GM23248 (cell line): Measurements from ENCODE around the gene MYL7.

ENCODE experiments used
- EZH2 ChIP-seq: fragments of 200-600 bp; sonication (generic); IDR thresholded peaks from 2 replicates; pipeline ENCODE4 v1.6.1; 2018; ENCODE audit warnings: antibody characterized with exemption, mild to moderate bottlenecking; ENCODE audit not compliant: insufficient read depth, poor library complexity, severe bottlenecking
- EZH2phosphoT487 ChIP-seq: fragments of 200-600 bp; sonication (generic); IDR thresholded peaks from 2 replicates; pipeline ENCODE4 v1.6.1; 2018; ENCODE audit warnings: antibody characterized with exemption, moderate library complexity, mild to moderate bottlenecking, low read depth; ENCODE audit not compliant: insufficient read depth

DNA sequence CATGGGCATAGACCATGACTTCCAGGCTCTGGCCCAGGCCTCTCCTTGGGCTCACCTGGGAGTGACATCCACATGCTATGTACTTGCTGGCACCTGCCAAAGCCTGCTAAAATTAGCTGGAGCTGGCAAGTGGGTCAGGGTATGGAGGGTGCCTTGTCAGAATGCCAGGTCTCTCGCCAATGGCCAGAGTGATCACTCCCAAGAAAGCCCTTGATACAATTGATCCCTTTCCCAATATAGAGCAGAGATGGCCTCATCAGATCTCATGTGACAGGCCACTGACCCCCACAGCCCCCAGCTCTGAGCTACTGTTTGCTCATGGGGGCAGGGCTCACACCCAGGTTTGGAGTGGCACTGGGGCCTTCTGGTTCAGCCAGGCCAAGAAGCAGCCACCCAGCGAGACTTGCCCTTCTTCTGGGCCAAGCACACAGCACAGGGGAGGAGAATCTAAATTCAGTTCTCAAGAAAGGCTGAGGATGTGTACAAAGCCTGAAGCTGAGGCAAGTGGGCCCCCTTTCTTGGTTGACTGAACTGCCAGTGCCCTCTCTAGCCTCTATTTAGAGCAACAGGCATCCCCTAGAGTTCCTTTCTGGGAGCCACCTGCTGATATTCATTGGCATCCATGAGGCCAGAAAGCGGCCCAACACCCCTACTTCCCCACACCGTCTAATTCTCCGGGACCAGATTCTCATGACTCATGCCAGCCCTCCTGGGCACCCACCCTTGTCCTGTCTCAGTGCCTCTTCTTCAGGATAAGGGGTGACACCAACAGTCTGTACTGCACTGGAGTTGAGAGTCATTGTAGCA is 18.9 kb upstream of the MYL7 start:
- no peak for TF ChIP-seq EZH2
- TF ChIP-seq EZH2phosphoT487 = no peak
